H1 (cell line): ENCODE data around the gene CIAO3. TPM values are rescaled to one million over a fixed set of nuclear protein-coding genes. Genes with fewer than 3 reads are reported as not detected.

ENCODE experiments used
- ASH2L ChIP-seq: fragments of 200-600, 300-600 bp; sonication (generic); IDR thresholded peaks from one replicate; pipeline ENCODE4 v1.7.1; 2017; ENCODE audit warnings: low read length
- BCL11A ChIP-seq, 2 experiments: IDR thresholded peaks; one replicate each; pipeline ENCODE4 v1.6.1; 2011; ENCODE audit warnings: low read depth in 2 of 2, low read length in 2 of 2, mild to moderate bottlenecking in 2 of 2
- BRCA1 ChIP-seq: IDR thresholded peaks from 2 replicates; pipeline ENCODE4 v1.6.1; 2012; ENCODE audit warnings: low read depth, low read length, improper control_type of control experiment
- CEBPB ChIP-seq: IDR thresholded peaks from 2 replicates; pipeline ENCODE4 v1.6.1; 2012; ENCODE audit warnings: low read depth, low read length
- CHD1 ChIP-seq: IDR thresholded peaks from 2 replicates; pipeline ENCODE4 v1.6.1; 2012; ENCODE audit warnings: low read depth, low read length, improper control_type of control experiment
- CTBP2 ChIP-seq: IDR thresholded peaks from 2 replicates; pipeline ENCODE4 v1.7.0; 2011; ENCODE audit warnings: borderline replicate concordance, mild to moderate bottlenecking, moderate library complexity, mixed read lengths, low read length; ENCODE audit not compliant: insufficient read depth, insufficient read length
- EZH2 ChIP-seq: fragments of 200-600 bp; sonication (generic); IDR thresholded peaks from 2 replicates; pipeline ENCODE4 v1.7.1; 2012; ENCODE audit warnings: low read depth, mild to moderate bottlenecking, moderate library complexity, low read length, inconsistent platforms; ENCODE audit not compliant: severe bottlenecking
- HDAC6 ChIP-seq: IDR thresholded peaks from one replicate; pipeline ENCODE4 v1.7.1; 2012; ENCODE audit warnings: low read depth, mild to moderate bottlenecking, inconsistent platforms, low read length, moderate library complexity
- NANOG ChIP-seq: IDR thresholded peaks from 2 replicates; pipeline ENCODE4 v1.6.1; 2011; ENCODE audit warnings: low read length, low read depth, mild to moderate bottlenecking, inconsistent platforms; ENCODE audit not compliant: insufficient read depth, poor library complexity, severe bottlenecking
- NRF1 ChIP-seq: IDR thresholded peaks from 2 replicates; pipeline ENCODE4 v1.6.1; 2011; ENCODE audit warnings: mild to moderate bottlenecking, low read depth, low read length, improper control_type of control experiment
- POLR2AphosphoS5 ChIP-seq: IDR thresholded peaks from 2 replicates; pipeline ENCODE4 v1.6.1; 2011; ENCODE audit warnings: low read depth, low read length
- POU5F1 ChIP-seq: IDR thresholded peaks from 2 replicates; pipeline ENCODE4 v1.6.1; 2011; ENCODE audit warnings: low read depth, mild to moderate bottlenecking, low read length, moderate library complexity
- RBBP5 ChIP-seq: IDR thresholded peaks from 2 replicates; pipeline ENCODE4 v1.7.1; 2012; ENCODE audit warnings: low read depth, mild to moderate bottlenecking, inconsistent platforms, low read length, moderate library complexity, borderline replicate concordance
- RFX5 ChIP-seq: IDR thresholded peaks from 2 replicates; pipeline ENCODE4 v1.6.1; 2011; ENCODE audit warnings: low read depth, low read length, improper control_type of control experiment, borderline replicate concordance
- SIX5 ChIP-seq: IDR thresholded peaks from 2 replicates; pipeline ENCODE4 v1.6.1; 2011; ENCODE audit warnings: mild to moderate bottlenecking, low read depth, low read length
- SP1 ChIP-seq: IDR thresholded peaks from 2 replicates; pipeline ENCODE4 v1.6.1; 2011; ENCODE audit warnings: low read depth, low read length
- SP4 ChIP-seq: IDR thresholded peaks from 2 replicates; pipeline ENCODE4 v1.6.1; 2012; ENCODE audit warnings: low read length, inconsistent platforms
- SRF ChIP-seq: IDR thresholded peaks from 2 replicates; pipeline ENCODE4 v1.6.1; 2011; ENCODE audit warnings: mild to moderate bottlenecking, low read depth, low read length, moderate library complexity
- TBP ChIP-seq: IDR thresholded peaks from 2 replicates; pipeline ENCODE4 v1.6.1; 2011; ENCODE audit warnings: low read depth, low read length, improper control_type of control experiment
- TEAD4 ChIP-seq: IDR thresholded peaks from 2 replicates; pipeline ENCODE4 v1.6.1; 2012; ENCODE audit warnings: low read depth, low read length, inconsistent platforms, mixed read lengths
- polyA plus RNA-seq, 7 experiments: library from polyadenylated mRNA; depleted of rRNA in 3 of 7; stranded (reverse) in 5 of 7; unstranded in 2 of 7; fragments of >200 nt in 5 of 7; fragments of 200-250 nt in 2 of 7; gene quantifications; 1 replicate in 5 of 7; 2 replicates in 1 of 7; 4 replicates in 1 of 7; pipeline versions ENCODE4 v1.2.1 to v1.2.3, GENCODE V29; 2011 to 2013; ENCODE audit warnings: missing spikeins in 2 of 7, mixed read lengths in 2 of 7
- total RNA-seq: library from RNA; stranded (reverse); fragmentation: NEBNext Ultra II Directional; extraction: Animal tissue kit (Norgen Biotek cat#: 25700); gene quantifications from 2 replicates; pipeline ENCODE4 v1.2.1, GENCODE V29; 2021
- TF ChIP-seq, protein P1 (sequence below): IDR thresholded peaks from 2 replicates; pipeline ENCODE4 v1.6.1; 2011; ENCODE audit warnings: low read length, improper control_type of control experiment
- TF ChIP-seq, protein P2 (sequence below): IDR thresholded peaks from 2 replicates; pipeline ENCODE4 v1.6.1; 2012; ENCODE audit warnings: inconsistent platforms
- TF ChIP-seq, protein P3 (sequence below): IDR thresholded peaks from 2 replicates; pipeline ENCODE4 v1.6.1; 2012; ENCODE audit warnings: low read length, inconsistent platforms

Gene CIAO3
- total and polyA plus RNA-seq, 2 of the 8 experiments (the other 6 are each of a cell fraction or from before 2014, with no cell fraction given): 20.0 to 20.4 TPM

DNA sequence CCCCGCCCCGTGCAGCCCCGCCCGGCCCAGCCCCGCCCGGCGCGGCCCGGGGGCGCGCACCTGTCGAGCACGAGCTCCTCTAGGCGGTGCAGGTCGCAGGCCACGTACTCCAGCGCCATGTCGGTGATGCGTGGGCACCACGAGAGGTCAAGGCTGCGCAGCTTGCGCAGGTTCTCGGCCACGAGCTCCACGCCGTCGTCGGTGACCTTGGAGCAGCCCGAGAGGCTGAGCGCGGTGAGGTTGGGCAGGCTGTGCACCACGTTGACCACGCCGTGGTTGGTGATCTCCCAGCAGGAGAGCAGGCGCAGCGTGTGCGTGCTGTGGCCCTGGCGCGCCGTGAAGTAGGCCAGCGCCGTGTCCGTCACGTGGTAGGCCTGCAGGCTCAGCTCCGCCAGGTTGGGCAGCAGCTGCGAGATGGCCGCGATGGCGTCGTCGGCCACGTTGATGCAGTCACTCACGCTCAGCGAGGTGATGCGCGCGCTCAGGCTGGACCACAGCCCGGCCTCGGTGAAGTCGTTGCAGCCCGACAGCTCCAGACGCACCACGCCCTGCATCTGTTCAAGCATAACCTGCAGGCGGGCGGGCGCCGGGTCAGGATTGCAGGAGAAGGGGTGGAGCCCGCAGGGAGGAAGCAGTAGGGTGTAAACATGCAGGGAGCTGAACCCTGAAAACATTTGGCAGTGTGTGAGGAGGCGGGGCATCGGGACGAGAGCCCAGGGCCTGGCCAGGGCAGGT is 45.3 kb downstream of the CIAO3 start (continued):
- TF ChIP-seq, protein P1, sequence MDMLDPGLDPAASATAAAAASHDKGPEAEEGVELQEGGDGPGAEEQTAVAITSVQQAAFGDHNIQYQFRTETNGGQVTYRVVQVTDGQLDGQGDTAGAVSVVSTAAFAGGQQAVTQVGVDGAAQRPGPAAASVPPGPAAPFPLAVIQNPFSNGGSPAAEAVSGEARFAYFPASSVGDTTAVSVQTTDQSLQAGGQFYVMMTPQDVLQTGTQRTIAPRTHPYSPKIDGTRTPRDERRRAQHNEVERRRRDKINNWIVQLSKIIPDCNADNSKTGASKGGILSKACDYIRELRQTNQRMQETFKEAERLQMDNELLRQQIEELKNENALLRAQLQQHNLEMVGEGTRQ: peak; percentile 57
- TF ChIP-seq, protein P2, sequence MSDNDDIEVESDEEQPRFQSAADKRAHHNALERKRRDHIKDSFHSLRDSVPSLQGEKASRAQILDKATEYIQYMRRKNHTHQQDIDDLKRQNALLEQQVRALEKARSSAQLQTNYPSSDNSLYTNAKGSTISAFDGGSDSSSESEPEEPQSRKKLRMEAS: peak; percentile 96
- no peak; the same call in 1 of the 2 replicates for TF ChIP-seq POLR2AphosphoS5
- TF ChIP-seq RBBP5: peak; percentile 86
- no peak for TF ChIP-seq CTBP2
- no peak for TF ChIP-seq BCL11A (IDR thresholded peaks at IDR 0.05; ENCODE audit: low read depth in 2 of 2, low read length in 2 of 2)
- TF ChIP-seq, protein P3, sequence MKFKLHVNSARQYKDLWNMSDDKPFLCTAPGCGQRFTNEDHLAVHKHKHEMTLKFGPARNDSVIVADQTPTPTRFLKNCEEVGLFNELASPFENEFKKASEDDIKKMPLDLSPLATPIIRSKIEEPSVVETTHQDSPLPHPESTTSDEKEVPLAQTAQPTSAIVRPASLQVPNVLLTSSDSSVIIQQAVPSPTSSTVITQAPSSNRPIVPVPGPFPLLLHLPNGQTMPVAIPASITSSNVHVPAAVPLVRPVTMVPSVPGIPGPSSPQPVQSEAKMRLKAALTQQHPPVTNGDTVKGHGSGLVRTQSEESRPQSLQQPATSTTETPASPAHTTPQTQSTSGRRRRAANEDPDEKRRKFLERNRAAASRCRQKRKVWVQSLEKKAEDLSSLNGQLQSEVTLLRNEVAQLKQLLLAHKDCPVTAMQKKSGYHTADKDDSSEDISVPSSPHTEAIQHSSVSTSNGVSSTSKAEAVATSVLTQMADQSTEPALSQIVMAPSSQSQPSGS: no peak
- TF ChIP-seq ASH2L: peak; percentile 41
- no peak for TF ChIP-seq NRF1
- no peak for TF ChIP-seq SP4
- no peak for TF ChIP-seq CEBPB
- no peak for TF ChIP-seq SRF
- TF ChIP-seq HDAC6: no peak
- peak; percentile 16; the same call in 1 of the 2 replicates for TF ChIP-seq TBP
- TF ChIP-seq CHD1: no peak
- TF ChIP-seq RFX5: no peak
- TF ChIP-seq TEAD4: no peak
- no peak for TF ChIP-seq NANOG
- TF ChIP-seq EZH2: no peak
- no peak for TF ChIP-seq BRCA1
- no peak for TF ChIP-seq POU5F1
- no peak for TF ChIP-seq SIX5
- no peak for TF ChIP-seq SP1
